HUDEP-2 (cell line): ENCODE data around the gene PLCB4.
"Not testable (repeated sequence)": the region's sequence is repeated elsewhere in the genome, so short reads cannot be mapped to it uniquely, and the experiment has no call there.

Experiments
- DNase-seq, 76 experiments: peaks; one replicate each; lab custom pipeline; 2025; ENCODE audit not compliant: unreplicated experiment in 76 of 76; lab: John Stamatoyannopoulos, UW

The PLCB4 gene

DNA sequence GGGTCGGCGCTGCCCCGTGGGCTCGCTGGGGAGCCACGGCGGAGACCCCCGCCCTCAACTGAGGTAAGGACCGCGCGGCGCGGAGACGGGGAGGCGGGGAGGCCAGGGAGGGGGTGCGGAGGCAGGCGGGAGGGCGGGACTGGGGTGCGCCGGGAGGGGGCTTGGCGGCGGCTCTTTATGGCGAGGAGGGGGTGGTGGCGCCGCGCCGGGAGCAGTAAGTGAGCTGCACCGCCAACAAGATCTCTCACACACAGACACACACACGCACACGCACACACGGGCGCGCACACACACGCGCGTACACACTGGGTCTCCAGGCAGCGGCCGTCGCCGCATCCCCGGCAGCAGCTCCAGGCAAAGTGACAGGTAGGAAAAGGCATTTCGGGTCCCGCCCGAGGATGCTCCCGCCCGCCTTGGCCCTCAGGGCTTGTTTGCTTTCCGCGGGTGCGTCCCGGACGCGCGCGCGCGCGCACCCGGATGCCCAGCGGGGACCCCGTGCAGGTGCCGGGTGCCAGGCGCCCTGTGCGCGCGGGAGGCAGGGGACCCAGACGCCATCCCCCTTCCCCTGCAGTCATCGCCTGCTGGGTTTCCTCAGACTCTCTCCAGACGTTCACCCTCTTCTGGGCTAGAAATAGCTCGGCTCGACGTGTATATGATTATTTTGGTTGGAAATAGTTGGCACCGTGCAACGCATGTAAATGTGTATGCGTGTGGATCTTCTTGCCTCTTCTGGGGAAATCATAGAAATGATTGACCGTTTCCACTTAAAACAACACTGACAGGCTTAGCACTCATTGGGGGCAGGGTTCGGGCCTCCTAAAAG, at the start of gene PLCB4:
Gene PLCB4, plus strand, starts transcription at position 247 of the 823 bp plus-strand sequence. CDS start 238,728 bp downstream, outside the sequence.
- DNase-seq = no peak

- no peak for DNase-seq
Observed at GRCh38 chr20:9019833-9020232, 49.1 kb upstream of the PLCB4 start.

DNA sequence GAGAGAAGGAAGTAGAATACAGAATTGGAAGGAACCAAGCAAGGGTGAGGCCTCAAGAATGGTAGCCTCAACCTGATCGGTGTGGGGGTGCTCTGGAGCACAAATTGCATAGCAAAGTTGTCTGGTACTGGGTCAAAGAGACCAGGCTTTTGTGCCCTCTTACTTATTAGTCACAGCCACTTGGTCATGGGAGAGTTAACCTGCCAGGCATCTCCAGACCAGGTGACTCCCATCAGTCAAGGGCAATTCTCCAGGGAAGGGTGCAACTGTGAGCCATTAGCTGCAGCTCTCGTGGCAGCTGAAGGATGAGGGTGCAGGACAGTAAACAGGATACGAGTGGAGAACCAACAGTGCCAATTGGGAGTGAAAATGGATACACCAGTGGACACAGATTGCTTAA, 47.7 kb upstream of the PLCB4 start:
- no peak for DNase-seq

GRCh38 chr20:9021699-9022098, 47.2 kb upstream of the PLCB4 start:
- DNase-seq = no peak

GRCh38 chr20:9022376-9022775, 46.5 kb upstream of the PLCB4 start:
- DNase-seq = no peak

DNA sequence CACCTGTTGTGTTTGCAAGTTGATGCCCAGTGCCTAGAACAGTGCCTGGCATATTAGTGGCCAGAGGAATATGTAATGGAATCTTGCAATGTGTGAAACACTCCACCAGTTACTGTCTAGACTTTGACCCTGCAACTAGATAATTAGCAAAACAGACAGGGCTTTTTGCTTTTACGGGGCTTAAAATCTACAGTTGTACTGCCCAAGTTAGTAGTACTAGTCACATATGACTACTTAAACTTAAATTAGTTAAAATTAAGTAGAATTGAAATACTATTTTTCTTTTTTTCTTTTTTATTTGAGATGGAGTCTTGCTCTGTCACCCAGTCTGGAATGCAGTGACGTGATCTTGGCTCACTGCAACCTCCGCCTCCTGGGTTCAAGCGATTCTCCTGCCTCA, 44.3 kb upstream of the PLCB4 start:
- DNase-seq = no peak

DNA sequence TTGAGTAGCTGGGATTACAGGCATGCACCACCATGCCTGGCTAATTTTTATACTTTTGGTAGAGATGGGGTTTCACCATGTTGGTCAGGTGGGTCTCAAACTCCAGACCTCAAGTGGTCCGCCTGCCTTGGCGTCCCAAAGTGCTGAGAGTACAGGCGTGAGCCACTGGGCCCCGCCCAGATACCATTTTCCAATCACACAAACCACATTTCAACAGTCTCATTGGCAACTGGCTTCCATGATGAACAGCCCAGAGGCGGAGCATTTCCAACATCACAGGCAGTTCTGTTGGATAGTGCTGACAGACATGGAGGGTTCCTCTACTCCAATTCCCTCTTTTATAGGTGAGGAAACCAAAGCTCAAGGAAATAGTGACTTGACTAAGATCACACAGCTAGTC, 43.9 kb upstream of the PLCB4 start:
- no peak for DNase-seq

- DNase-seq = no peak
Observed at GRCh38 chr20:9025643-9026042, 43.2 kb upstream of the PLCB4 start.

DNA sequence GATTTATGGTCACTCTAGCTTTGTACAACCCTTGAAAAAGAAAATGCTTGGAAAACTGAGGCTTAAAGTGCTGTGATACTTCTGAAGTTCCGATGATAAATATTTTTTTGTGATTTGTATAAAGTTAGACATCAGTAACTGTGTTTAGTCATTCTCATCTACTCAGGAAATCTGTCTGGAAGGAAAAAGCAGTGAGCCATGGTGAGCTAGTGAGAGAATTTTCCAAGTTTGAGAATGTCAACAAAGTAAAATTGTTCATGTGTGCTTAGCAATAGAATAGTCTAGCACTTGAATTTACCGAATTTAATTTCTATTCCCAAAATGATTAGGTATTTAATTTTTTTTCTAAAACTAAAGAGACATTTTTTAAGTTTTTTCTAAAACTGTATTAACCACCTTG, 41.3 kb upstream of the PLCB4 start:
- no peak for DNase-seq

GRCh38 chr20:9028419-9028818, 40.5 kb upstream of the PLCB4 start:
- DNase-seq = no peak

DNA sequence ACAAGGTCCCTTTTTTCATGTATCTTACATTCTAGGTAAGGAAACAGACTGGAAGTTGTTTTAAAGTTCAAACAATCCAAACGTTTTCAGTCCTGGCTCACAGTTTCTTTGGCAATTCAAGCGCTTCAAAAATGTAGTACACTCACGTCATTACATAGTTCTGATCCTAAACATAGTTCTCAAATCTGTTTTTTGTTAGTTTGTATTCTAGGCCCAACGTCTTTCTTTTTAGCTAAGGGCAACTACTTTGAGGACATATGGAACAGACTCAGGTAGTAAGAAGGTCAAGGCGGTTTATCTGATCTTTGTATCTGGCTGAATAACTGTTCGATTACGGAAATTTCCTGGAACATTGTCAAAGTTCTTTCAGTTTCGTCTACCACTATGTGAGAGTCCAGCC, 36.9 kb upstream of the PLCB4 start:
- no peak for DNase-seq

- no peak for DNase-seq
Observed at GRCh38 chr20:9032758-9033157, 36.1 kb upstream of the PLCB4 start.

GRCh38 chr20:9035126-9035525, 33.8 kb upstream of the PLCB4 start:
- no peak for DNase-seq

DNA sequence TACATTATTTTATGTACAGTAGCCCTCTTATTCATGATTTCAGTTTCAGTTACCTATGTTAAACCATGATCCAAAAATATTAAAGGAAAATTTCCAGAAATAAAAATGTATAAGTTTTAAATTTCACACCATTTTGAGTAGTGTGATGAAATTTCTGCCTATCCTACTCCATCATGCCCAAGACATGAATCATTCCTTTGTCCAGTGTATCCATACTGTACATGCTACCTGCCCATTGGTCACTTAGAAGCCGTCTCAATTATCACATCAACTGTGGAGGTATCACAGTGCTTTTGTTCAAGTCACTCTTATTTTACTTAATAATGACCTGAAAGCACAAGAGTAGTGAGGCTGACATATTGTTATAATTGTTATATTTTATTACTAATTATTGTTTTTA, 32.3 kb upstream of the PLCB4 start:
- DNase-seq = no peak

DNA sequence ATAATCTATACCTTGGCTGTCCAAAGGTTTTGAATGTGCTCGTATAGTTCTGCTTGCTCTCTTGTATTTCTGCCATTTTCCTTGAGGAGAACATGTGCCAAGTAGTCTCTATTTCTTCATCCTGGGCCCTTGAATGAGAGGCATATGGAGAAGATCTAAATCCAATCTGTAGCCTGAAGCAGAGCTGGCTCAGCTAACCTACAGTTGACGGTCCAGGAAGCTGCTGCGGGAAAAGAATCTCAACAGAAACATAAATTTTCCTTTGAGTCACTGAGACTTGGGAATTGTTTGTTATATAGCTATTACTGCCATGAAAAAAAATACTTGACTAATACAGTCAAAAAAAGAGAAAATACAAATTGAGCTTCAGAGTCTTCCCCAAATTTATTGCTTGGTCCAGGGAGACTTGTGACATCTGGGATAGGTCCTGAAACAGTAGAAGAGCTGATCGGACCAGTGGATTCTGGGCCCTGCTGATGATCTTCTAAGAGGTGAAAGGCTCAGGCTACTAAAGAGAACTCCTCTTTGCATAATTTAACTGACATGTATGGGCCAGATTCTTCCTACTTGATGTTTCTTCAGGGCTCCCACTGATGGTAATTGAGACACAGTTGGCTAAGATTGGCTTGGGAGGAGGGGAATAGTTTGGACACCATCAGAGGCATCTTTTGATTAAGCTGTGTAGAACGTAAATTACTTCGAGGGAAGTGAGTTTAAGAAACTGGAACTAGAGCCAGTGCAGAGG, 29.9 kb upstream of the PLCB4 start:
- DNase-seq = no peak

DNA sequence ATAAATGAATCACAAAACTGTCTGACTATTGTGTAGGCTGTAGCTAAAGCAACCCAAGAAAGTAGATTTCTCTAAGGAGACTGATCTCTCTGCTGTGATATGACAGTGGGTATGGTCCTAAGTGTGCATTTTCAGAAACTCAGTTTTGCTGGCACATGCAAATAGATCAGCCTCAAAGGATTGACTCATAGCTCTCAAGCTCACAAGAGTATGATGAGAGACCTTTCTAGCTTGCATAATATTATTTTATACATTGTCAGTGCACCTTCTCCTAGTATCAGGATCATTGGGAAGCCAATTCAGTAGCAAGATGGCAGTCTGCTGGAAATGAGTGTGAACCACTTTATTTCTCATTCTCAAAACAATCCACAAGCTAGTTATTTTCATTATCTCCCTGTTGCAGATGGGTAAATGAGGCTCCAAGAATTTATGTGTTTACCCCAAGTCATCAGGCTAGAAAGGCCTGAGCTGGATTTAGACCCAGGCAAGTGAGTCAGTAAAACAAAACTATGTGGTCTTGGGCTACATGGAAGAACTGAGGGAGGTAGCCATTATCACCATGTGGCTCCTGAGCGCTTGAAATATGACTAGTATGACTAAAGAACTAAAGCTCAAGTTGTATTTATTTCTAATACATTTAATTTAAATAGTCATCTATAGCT, 27.9 kb upstream of the PLCB4 start:
- DNase-seq = no peak

GRCh38 chr20:9043364-9043763, 25.5 kb upstream of the PLCB4 start:
- no peak for DNase-seq

DNA sequence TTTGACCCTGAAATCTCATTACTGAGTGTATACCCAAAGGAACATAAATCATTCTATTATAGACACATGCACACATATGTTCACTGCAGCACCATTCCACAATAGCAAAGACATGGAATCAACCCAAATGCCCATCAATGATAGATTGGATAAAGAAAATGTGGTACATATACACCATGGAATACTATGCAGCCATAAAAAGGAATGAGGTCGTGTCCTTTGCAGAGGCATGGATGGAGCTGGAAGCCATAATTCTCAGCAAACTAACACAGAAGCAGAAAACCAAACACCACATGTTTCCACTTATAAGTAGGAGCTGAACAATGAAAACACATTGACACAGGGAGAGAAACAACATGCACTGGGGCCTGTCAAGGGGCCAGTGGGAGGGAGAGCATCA, 21.0 kb upstream of the PLCB4 start:
- DNase-seq = not testable (repeated sequence)

GRCh38 chr20:9051508-9051907, 17.4 kb upstream of the PLCB4 start:
- DNase-seq = no peak

GRCh38 chr20:9052136-9052535, 16.8 kb upstream of the PLCB4 start:
- no peak for DNase-seq

DNA sequence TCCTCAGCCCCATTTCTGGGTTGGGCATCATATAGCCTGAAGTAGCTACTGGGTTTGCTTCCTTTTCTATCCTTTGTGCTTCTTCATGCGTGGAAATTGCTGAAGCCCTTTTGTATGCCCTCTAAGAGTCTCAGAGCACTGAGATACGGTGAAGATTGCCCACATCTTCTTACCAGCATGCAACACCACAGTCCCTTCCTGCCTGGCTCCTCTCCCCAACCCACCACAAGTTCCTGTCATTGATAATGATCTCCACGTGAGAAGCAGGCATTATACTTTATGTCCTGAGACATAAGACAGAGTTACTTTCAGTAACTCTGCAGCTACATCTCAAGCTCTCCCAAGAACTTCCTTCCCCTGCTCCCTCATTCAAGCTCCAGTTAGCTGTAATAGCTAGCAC, 15.8 kb upstream of the PLCB4 start:
- no peak for DNase-seq

- DNase-seq = no peak
Observed at GRCh38 chr20:9054176-9054575, 14.7 kb upstream of the PLCB4 start.
